Prostate gland (tissue), 2 donors: Measurements from ENCODE around the gene KDSR. TPM values are rescaled to one million over a fixed set of nuclear protein-coding genes. Genes with fewer than 3 reads are reported as not detected.

Experiments used
- DNase-seq: peaks from one replicate; pipeline ENCODE4 v3.0.0-alpha.2; 2019; ENCODE audit warnings: low spot score
- H3K27ac ChIP-seq, 2 donors: fragments of 200-600 bp; sonication (generic); 2 replicates each; pipeline ENCODE4 v1.5.1; 2017 to 2019
- H3K27me3 ChIP-seq: fragments of 200-600 bp; sonication (generic); replicated peaks from 2 replicates; pipeline ENCODE4 v1.5.1; 2019; ENCODE audit not compliant: insufficient read depth
- H3K36me3 ChIP-seq, 2 donors: fragments of 200-600 bp; sonication (generic); 1 replicate in 1 of 2; 2 replicates in 1 of 2; pipeline versions ENCODE4 v1.5.1 to v1.8.1; 2017 to 2019
- H3K4me1 ChIP-seq: fragments of 200-600 bp; sonication (generic); replicated peaks from 2 replicates; pipeline ENCODE4 v1.5.1; 2019
- H3K4me3 ChIP-seq, 2 donors: fragments of 200-600 bp; sonication (generic); 2 replicates each; pipeline ENCODE4 v1.5.1; 2017 to 2019
- H3K9me3 ChIP-seq: fragments of 200-600 bp; sonication (generic); 2 replicates; pipeline ENCODE4 v1.5.1; 2017
- CTCF ChIP-seq, 4 experiments: fragments of 200-600 bp in 2 of 4; fragments of 450-650 bp in 2 of 4; sonication (generic) in 2 of 4; IDR thresholded peaks; 1 replicate in 3 of 4; 2 replicates in 1 of 4; pipeline ENCODE4 v1.5.1; 2016 to 2019; ENCODE audit warnings: antibody characterized with exemption in 4 of 4, mild to moderate bottlenecking in 2 of 4, moderate library complexity in 2 of 4
- POLR2A ChIP-seq: fragments of 450-650 bp; IDR thresholded peaks from one replicate; pipeline ENCODE4 v1.6.1; 2016; ENCODE audit warnings: antibody characterized with exemption, mild to moderate bottlenecking
- POLR2AphosphoS5 ChIP-seq: sonication (generic); formaldehyde crosslinking; IDR thresholded peaks from one replicate; pipeline ENCODE4 v1.6.1; 2017; ENCODE audit warnings: antibody characterized with exemption
- WGBS: methylation state at CpG from one replicate; pipeline ENCODE4 v1.1.5; 2018; 5-methylcytosine and 5-hydroxymethylcytosine counted together
- intact Hi-C: fragments of 100-400 bp; cut with DNase I; formaldehyde crosslinking; loops from one replicate; pipeline ENCODE4 v1.14.2; 2022
- total RNA-seq, 2 donors: library from RNA; depleted of rRNA; stranded (reverse); fragments of >200 nt; gene quantifications; one replicate each; pipeline ENCODE4 v1.1.0, GENCODE V29; 2016

KDSR gene
- total RNA-seq, 2 donors from 2014 or later: 46.1 to 52.3 TPM

- intact Hi-C loops: loop anchor here (5.0 kb wide), 2 partner anchors 79 to 139 kb away; no protein-coding TSS in a partner anchor
- TF ChIP-seq POLR2AphosphoS5 (no peak), CTCF (IDR thresholded peaks at IDR 0.05) (no peak), POLR2A (no peak)
- H3K9me3 ChIP-seq: no peaks in the 10 kb centered on the region
- H3K4me3 ChIP-seq: peak overlapping the region in 1 of 2 donors; percentile 5
- no peak overlapping the region for H3K27ac ChIP-seq
- DNase-seq: no peak
- no peaks in the 10 kb centered on the region for H3K27me3 ChIP-seq
- H3K36me3 ChIP-seq: no peaks in the 10 kb centered on the region
- H3K4me1 ChIP-seq: no peaks in the 10 kb centered on the region
Observed at GRCh38 chr18:63315876-63316275, 51.1 kb downstream of the KDSR start.

GRCh38 chr18:63315131-63315662 lies 51.8 kb downstream of the KDSR start:
- intact Hi-C loops: loop anchor here (5.0 kb wide), 2 partner anchors 78 to 138 kb away; no protein-coding TSS in a partner anchor
- H3K4me3 ChIP-seq: peak overlapping the region in 1 of 2 donors; percentile 5
- no peaks in the 10 kb centered on the region for H3K9me3 ChIP-seq
- H3K27ac ChIP-seq: no peak overlapping the region
- no peaks in the 10 kb centered on the region for H3K4me1 ChIP-seq
- WGBS: 54% methylated on average over 3 of the region's 3 CpGs
- no peak for DNase-seq
- H3K27me3 ChIP-seq: no peaks in the 10 kb centered on the region
- H3K36me3 ChIP-seq: no peaks in the 10 kb centered on the region
- TF ChIP-seq POLR2A (no peak), POLR2AphosphoS5 (no peak), CTCF (IDR thresholded peaks at IDR 0.05) (no peak)

- H3K27ac ChIP-seq: no peak overlapping the region
- no peaks in the 10 kb centered on the region for H3K27me3 ChIP-seq
- 53% methylated on average over 4 of the region's 4 CpGs for WGBS
- no peaks in the 10 kb centered on the region for H3K9me3 ChIP-seq
- H3K4me1 ChIP-seq: no peaks in the 10 kb centered on the region
- DNase-seq: no peak
- no peak overlapping the region for H3K4me3 ChIP-seq
- no peak for TF ChIP-seq POLR2AphosphoS5
- H3K36me3 ChIP-seq: no peaks in the 10 kb centered on the region
- intact Hi-C loops: no loop called here
Observed at GRCh38 chr18:63314062-63314790, 52.8 kb downstream of the KDSR start.

GRCh38 chr18:63313396-63313917 lies 53.5 kb downstream of the KDSR start:
- no peak overlapping the region for H3K4me3 ChIP-seq

More at GRCh38 chr18:63313396-63313917, 53.5 kb downstream of the KDSR start:
- no peaks in the 10 kb centered on the region for H3K4me1 ChIP-seq
- H3K27ac ChIP-seq: no peak overlapping the region
- 82% methylated on average over 5 of the region's 5 CpGs for WGBS
- no peak for DNase-seq
- H3K36me3 ChIP-seq: no peaks in the 10 kb centered on the region
- intact Hi-C loops: no loop called here
- H3K9me3 ChIP-seq: no peaks in the 10 kb centered on the region
- TF ChIP-seq CTCF (IDR thresholded peaks at IDR 0.05) (no peak), POLR2A (no peak), POLR2AphosphoS5 (no peak)
- no peaks in the 10 kb centered on the region for H3K27me3 ChIP-seq
